Hematopoietic multipotent progenitor cell treated with erythropoietin and hydrocortisone succinate and interleukin-3 and kit ligand, for 6 days (in vitro differentiated cells): ENCODE data around the gene EEPD1.
A peak's percentile ranks its signal among the peaks of the same experiment; 100 is the strongest.
"Not testable (repeated sequence)": the region's sequence is repeated elsewhere in the genome, so short reads cannot be mapped to it uniquely, and the experiment has no call there.

Experiments
- DNase-seq: peaks from one replicate; pipeline ENCODE4 v3.0.0-alpha.2; 2015

The EEPD1 gene

GRCh38 chr7:36152756-36153570 is at the start of gene EEPD1:
EEPD1 (plus strand) TSS chr7:36153254; CDS start chr7:36154325, 1,071 bp downstream.
- peak; percentile 99 for DNase-seq

- DNase-seq = no peak
Observed at GRCh38 chr7:36103837-36104561, 49.1 kb upstream of the EEPD1 start.

GRCh38 chr7:36106972-36107908 is 45.8 kb upstream of the EEPD1 start:
- DNase-seq = not testable (repeated sequence)

- DNase-seq = no peak
Observed at GRCh38 chr7:36107926-36108631, 45.0 kb upstream of the EEPD1 start.

- no peak for DNase-seq
Observed at GRCh38 chr7:36109013-36109627, 43.9 kb upstream of the EEPD1 start.

DNA sequence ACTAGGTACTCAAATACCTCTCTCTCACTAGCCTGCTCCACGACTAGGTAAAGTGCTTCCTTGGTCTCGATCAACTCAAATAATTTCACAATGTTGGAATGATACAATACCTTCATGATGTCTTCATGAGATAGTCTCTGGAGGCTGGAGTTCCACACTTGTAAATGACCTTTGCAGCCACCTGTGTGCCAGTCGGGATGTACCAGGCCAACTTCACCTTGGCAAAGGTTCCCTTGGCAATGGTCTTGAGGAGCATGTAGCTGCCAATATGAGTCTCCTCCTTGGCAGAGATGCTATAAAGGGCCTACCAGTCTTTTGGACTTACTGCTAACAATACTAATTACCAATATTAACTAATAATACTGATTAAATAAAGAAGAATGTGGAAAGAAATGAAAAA is 42.5 kb upstream of the EEPD1 start:
- no peak for DNase-seq

DNA sequence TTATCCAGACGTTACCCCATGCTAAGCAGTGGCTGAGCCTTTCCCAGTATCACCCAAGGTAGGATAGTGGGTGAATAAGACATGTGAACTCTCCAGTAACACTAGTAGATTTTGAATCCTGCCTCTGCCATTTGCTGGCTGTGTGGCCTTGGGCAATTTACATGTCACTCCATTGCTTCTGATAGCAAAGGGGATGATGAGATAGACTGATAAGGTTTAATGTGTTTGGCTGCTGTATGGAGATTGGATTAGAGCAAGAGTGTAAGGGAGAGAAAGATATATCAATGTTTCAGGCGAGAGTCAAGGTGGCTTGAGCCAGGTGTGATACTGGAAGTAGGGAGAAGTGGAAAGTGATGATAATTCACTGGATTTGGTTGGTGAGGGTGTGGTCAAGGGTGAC is 40.1 kb upstream of the EEPD1 start:
- no peak for DNase-seq

DNA sequence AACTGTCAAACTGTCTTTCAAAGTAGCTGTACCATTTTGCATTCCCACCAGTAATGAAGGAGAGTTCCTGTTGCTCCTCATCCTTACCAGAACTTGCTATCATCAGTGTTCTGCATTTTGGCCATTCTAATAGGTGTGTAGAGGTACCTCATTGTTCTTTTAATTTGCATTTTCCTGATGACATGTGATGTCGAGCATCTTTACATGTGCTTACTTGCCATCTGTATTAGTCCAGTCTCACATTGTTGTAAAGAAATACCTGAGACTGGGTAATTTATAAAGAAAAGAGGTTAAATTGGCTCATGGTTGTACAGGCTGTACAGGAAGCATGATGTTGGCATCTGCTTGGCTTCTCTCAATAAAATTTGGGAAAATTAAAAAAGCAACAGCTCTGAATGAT is 38.7 kb upstream of the EEPD1 start:
- no peak for DNase-seq

DNA sequence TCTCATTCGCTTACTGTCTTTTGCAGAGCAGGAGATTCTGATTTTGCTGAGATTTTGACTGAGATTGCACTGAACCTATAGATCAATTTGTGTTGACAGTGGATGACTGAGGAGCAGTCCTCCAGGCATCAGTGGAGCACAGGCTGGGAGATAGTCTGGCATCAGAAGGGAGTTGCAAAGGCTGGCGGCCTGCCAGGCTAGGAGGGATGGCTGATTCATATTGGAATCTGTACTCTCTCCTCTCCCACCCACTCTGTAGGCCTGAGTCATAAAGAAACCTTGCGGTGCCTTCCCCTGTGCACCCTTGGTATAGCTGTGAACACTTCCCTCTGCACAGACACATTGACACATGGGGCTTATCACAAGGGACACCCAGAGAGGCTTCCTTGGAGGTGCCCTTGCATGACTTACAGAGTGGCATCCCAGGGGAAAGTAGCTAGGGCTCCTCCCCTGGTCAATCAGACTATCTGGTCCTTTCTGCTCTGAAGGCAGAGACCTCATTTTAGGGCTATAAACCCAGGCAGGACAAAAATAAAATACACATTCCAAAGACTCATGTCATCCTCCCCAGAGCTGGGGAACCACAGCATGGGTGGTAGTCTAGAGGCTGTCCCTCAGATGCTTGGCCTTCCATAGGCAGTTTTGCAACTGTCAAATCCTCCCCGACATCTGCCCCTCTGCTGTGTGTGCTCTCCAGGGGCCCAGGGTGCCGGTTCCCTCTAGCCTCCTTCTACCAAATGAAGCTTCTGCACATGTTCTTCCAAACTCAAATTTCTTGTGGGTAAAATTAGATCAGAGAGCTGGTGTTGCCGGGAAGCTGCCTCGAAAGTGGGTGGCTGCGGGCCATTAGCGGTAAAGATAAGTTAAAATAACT is 37.4 kb upstream of the EEPD1 start:
- peak; percentile 10 for DNase-seq

DNA sequence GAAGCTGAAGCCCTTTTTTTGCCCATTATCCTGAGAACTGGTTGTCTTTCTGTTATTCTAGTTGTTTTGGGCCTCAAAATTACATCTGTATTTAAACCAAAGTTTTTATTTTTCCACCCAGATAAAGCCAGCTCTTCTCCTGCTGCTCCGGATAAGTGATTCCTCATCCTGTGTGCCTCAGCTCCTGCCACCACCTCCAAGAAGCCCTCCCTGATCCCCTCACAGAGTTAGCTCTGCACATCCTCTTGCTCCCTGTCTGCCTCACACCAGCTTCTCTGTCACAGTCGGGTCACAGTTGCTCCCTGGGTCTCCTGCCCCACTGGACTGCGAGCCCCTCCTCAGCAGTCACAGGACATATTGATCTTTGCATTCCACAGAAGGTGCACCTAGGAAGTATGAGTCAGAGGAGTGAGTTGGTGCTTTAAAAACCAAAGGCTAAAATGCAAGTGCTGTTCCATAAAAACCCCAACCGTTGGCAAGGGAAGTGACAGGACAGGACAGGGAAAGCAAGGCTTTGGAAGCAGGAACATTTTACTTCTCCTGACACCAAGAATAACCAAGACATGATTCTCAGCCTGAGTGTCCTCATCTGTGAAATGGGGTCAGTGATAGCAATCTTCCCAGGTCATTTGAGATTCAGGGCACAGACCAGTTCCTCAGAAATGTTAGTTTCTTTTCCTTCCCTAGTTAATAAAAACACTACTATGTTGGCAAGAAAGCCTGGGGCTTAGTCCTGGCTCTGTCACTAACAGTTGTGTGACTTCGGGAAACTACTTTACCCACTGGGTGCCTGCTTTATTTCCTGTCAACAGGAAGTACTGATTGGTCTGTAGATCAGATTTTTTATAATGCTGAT is 36.5 kb upstream of the EEPD1 start:
- DNase-seq = no peak

- DNase-seq = no peak
Observed at GRCh38 chr7:36117203-36117840, 35.7 kb upstream of the EEPD1 start.

- DNase-seq = no peak
Observed at GRCh38 chr7:36118344-36118743, 34.7 kb upstream of the EEPD1 start.

GRCh38 chr7:36119005-36119706 is 33.9 kb upstream of the EEPD1 start:
- DNase-seq = peak; percentile 83

GRCh38 chr7:36119983-36120646 is 32.9 kb upstream of the EEPD1 start:
- not testable (repeated sequence) for DNase-seq

DNA sequence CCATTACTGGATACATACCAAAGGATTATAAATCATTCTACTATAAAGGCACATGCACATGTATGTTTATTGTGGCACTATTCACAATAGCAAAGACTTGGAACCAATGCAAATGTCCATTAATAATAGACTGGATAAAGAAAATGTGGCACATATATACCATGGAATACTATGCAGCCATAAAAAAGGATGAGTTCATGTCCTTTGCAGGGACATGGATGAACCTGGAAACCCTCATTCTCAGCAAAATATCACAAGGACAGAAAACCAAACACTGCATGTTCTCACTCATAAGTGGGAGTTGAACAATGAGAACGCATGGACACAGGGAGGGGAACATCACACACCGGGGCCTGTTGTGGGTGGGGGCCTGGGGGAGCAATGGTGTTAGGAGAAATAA is 27.4 kb upstream of the EEPD1 start:
- not testable (repeated sequence) for DNase-seq

DNA sequence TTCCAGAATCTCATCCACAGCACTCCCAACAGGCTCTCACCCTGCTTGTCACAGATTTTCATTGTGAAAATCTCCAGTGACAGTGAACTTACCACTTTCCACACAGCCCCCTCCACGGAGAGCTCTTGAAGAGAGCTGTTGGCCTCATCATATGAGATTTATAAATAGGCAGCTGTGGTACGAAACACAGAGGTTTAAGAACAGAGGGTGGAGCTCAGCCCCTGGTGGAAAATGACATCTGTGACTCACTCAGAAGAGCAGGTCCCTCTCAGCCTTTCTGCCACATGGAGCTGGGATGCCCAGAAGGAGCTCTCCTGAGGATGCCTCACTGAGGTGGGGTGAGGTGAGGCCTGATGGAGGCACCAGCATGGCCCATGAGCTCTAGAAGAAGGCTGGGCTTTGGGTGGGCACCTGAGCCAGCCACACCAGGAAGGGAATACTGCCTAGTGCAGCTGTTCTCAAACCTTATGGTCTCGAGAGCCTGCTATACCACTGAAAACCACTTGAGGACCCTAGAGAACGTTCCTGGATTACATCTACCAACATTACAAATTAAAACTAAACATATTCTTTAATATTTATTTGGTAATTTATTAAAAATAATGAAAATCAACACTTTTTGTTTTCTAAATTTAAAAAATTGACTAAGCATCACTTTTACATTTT is 25.8 kb upstream of the EEPD1 start:
- DNase-seq = no peak

DNA sequence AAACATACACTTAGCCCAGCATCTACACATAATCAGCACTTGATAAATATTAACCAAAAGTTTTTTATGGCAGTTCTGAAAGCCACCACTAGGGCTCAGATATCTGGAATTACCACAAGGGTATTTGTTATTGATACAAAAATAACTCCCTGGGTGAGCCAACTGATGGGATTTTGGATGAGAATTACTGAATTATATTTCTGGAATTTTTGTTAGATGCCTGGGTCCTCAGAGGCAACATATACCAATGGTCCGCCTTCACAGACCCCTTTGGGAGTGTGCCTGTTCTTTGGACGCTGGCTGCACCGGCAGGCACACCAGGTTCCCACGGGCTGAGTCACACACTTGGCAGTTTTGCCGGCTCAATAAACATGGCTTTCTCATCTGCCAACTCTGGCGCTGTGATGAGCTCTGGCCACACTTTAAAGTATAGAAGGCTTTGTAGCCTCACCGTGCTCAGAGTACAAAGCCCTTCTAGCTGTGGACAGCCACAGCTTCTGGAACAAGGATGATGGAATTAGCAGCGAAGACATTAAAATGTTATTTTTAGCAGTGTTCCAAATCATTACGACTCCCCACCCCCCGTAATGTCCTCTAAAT is 24.5 kb upstream of the EEPD1 start:
- DNase-seq = peak; percentile 48
